ENCODE data around the gene CNPY1. TPM values are rescaled to one million over a fixed set of nuclear protein-coding genes. Genes with fewer than 3 reads are reported as not detected.

CNPY1 gene
- polyA plus RNA-seq, 2 of the 4 experiments (the other 2 are of a cell fraction) = not detected

GRCh38 chr7:155455776-155456737, 90.3 kb downstream of the CNPY1 start:
- Histone ChIP-seq H3K4me3 (peak overlapping the region; percentile 75; the same call in 2 of the 3 replicates), H3K27ac (no peak overlapping the region; a peak in 1 of 6 replicates), H3K4me1 (peaks cover 22% of the 10 kb centered on the region; the same call in 2 of the 3 replicates), H3K9me3 (no peaks in the 10 kb centered on the region), H3K4me2 (peak overlapping the region; percentile 95)
- ATAC-seq (no peak), FAIRE-seq (no peak), DNase-seq (ENCODE audit: low read depth in 1 of 2, low spot score in 1 of 2) (no peak)
- TF ChIP-seq NR3C1 (IDR thresholded peaks at IDR 0.05) (no peak), CHD2 (IDR thresholded peaks at IDR 0.05; ENCODE audit: low read length, partially characterized antibody) (no peak), PHF8 (IDR thresholded peaks at IDR 0.05; ENCODE audit: borderline replicate concordance, low read depth) (no peak), TFCP2L1 (CRISPR knock-in tag; IDR thresholded peaks at IDR 0.05) (no peak), TP53 (CRISPR knock-in tag; IDR thresholded peaks at IDR 0.05) (no peak), RFX5 (IDR thresholded peaks at IDR 0.05) (no peak), KDM1A (IDR thresholded peaks at IDR 0.05; ENCODE audit: low read depth) (no peak), SREBF2 (IDR thresholded peaks at IDR 0.05) (no peak), HOXB5 (CRISPR knock-in tag; IDR thresholded peaks at IDR 0.05) (no peak), BCL3 (IDR thresholded peaks at IDR 0.05) (no peak)
- ChIA-PET POLR2A (no interaction called here), CTCF (interaction anchor here (1.1 to 2.2 kb wide), 2 partner anchors 111 to 143 kb away, joined by 3 to 8 read pairs; no protein-coding TSS in a partner anchor)
- WGBS (ENCODE audit: missing lambda C conversion rate) = 64% methylated on average over 21 of the region's 27 CpGs

- TF ChIP-seq RCOR1 (IDR thresholded peaks at IDR 0.05; ENCODE audit: low read depth, low read length) (no peak), MAX (IDR thresholded peaks at IDR 0.05) (no peak)
- Histone ChIP-seq H3K4me2 (peak overlapping the region; percentile 91), H3K4me1 (peaks cover 22% of the 10 kb centered on the region; the same call in 2 of the 3 replicates), H3K4me3 (no peak overlapping the region), H3K9me3 (no peaks in the 10 kb centered on the region), H3K27ac (no peak overlapping the region)
- POLR2A ChIA-PET = no interaction called here
- ATAC-seq = no peak
- CTCF ChIA-PET = interaction anchor here (0.9 to 2.2 kb wide), 2 partner anchors 12 to 143 kb away, joined by 3 to 8 read pairs; no protein-coding TSS in a partner anchor
- no peak for FAIRE-seq
- 38% methylated on average over 12 of the region's 15 CpGs for WGBS (ENCODE audit: missing lambda C conversion rate)
- DNase-seq (ENCODE audit: low read depth in 1 of 2, low spot score in 1 of 2) = no peak
Observed at GRCh38 chr7:155455132-155455693, 91.1 kb downstream of the CNPY1 start.

GRCh38 chr7:155454183-155455112, 91.9 kb downstream of the CNPY1 start:
- no peak overlapping the region for H3K27ac ChIP-seq
- no peak for DNase-seq (ENCODE audit: low read depth in 1 of 2, low spot score in 1 of 2)
- WGBS (ENCODE audit: missing lambda C conversion rate) = 29% methylated on average over 64 of the region's 82 CpGs
- ChIA-PET POLR2A (no interaction called here), CTCF (interaction anchor here (0.9 to 2.2 kb wide), 2 partner anchors 11 to 144 kb away, joined by 3 to 8 read pairs; no protein-coding TSS in a partner anchor)
- H3K9me3 ChIP-seq = no peaks in the 10 kb centered on the region
- ATAC-seq = peak in 1 of 2 experiments; percentile 24; a peak in 3 of 6 replicates
- H3K4me2 ChIP-seq = peak overlapping the region; percentile 91
- no peak for FAIRE-seq
- TF ChIP-seq ATOH8 (CRISPR knock-in tag; IDR thresholded peaks at IDR 0.05; ENCODE audit: low read depth) = no peak
- TF ChIP-seq FOXS1 (CRISPR knock-in tag; IDR thresholded peaks at IDR 0.05) = no peak
- TF ChIP-seq CHD4 (IDR thresholded peaks at IDR 0.05; ENCODE audit: borderline replicate concordance) = no peak
- TF ChIP-seq RNF2 (IDR thresholded peaks at IDR 0.05; ENCODE audit: borderline replicate concordance, low read depth) = 0 out of 2 replicates have a peak, but pooled peaks have one; percentile 52
- H3K4me1 ChIP-seq = peaks cover 23% of the 10 kb centered on the region; the same call in 2 of the 3 replicates
- H3K4me3 ChIP-seq = peak overlapping the region; percentile 41
